ENCODE results near the gene PLEKHM2.

PLEKHM2 gene

DNA sequence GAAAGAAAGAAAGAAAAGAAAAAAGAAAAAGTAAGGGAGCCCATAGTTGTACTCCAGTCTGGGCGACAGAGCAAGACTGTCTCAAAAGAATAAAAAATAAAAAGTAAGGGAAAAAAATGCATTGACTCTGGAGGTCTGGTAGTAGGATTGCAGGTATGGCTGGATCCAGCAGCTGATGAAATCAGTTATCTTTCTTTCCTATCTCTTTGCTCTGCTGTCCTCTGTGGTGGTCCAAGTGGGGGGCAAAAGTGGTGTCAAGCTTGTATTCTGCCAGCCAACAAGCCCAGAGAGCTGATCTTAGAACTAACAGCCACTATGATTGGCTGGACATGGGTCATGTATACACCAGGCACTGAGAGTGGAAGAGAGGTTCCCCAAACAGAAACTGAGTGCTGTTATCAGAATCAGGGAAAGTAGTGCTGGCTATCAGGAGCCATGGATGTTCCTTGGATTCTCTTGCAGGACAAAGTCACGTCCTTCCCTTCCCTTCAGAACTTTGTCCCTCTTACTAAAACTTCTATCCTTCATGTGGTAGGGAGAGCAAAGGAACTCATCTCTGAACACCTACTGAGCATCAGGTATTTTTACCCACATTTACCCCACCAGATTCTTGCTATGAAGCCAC is 71.0 kb downstream of the PLEKHM2 start:
- TF ChIP-seq ZNF274 (IDR thresholded peaks at IDR 0.05; ENCODE audit: low read depth, low read length): no peak

DNA sequence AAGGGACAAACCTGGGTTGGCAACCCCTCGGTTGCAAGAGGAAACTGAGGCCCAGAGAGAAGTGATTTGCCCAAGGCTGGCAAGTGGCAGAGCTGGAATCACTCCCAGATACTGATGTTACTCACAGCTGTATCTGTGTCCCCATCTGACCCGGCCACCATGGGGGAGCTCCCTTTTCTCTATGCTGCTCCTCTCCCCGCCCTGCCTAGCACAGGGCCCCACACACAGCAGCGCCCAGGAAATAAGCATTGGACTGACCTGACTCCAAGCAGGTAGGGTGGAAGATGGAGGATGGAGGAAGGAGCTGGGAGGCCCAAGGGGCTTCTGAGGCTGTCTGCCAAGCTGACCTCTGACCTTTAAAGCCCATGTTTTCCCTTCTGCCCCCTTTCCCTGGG is 71.5 kb downstream of the PLEKHM2 start:
- H3K4me3 ChIP-seq (ENCODE audit: low read length): no peak overlapping the region
- no peak for TF ChIP-seq ZNF274 (IDR thresholded peaks at IDR 0.05; ENCODE audit: low read depth, low read length)

More for the DNA sequence above, 71.0 kb downstream of the PLEKHM2 start:
- no peak overlapping the region for H3K4me3 ChIP-seq (ENCODE audit: low read length)

GRCh38 chr1:15756143-15757015 is 72.3 kb downstream of the PLEKHM2 start:
- H3K4me3 ChIP-seq (ENCODE audit: low read length): no peak overlapping the region
- TF ChIP-seq ZNF274 (IDR thresholded peaks at IDR 0.05; ENCODE audit: low read depth, low read length): no peak

DNA sequence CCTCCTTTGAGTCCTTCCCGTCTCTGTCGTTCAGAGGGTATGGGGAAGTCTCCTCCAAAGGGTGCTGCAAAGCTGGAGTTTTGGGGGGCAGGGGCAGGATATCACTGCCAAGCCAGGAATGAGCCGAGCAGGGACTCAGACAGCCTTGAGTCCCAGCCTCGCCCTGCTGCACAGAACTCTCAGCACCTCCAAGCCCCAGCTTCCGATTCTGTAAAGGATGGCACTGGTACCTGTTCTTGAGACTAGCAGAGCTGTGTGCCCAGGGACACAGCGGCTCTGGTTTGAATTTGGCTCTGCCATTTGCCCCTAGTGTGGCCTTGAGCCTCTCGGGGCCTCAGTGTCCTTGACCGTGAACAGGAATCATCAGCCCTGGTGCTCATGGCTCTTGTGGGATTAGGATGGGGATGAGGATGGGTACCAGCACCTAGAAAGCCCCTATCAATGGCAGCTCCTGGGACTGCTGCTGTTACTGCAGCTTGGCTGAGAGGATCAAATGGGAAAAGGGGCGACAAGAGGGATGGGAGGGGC is 73.0 kb downstream of the PLEKHM2 start:
- no peak for TF ChIP-seq ZNF274 (IDR thresholded peaks at IDR 0.05; ENCODE audit: low read depth, low read length)
- no peak overlapping the region for H3K4me3 ChIP-seq (ENCODE audit: low read length)

GRCh38 chr1:15757575-15758342 is 73.6 kb downstream of the PLEKHM2 start:
- TF ChIP-seq ZNF274 (IDR thresholded peaks at IDR 0.05; ENCODE audit: low read depth, low read length): no peak
- no peak overlapping the region for H3K4me3 ChIP-seq (ENCODE audit: low read length)

GRCh38 chr1:15758343-15758931 is 74.3 kb downstream of the PLEKHM2 start, which contains the start of gene FBLIM1:
Gene FBLIM1, plus strand, starts transcription at chr1:15758795. Its CDS starts 6,189 bp downstream, at chr1:15764984.
- H3K4me3 ChIP-seq (ENCODE audit: low read length): no peak within 1 kb of the TSS
- no peak for TF ChIP-seq ZNF274 (IDR thresholded peaks at IDR 0.05; ENCODE audit: low read depth, low read length)

- no peak for TF ChIP-seq ZNF274 (IDR thresholded peaks at IDR 0.05; ENCODE audit: low read depth, low read length)
- H3K4me3 ChIP-seq (ENCODE audit: low read length): no peak overlapping the region
Observed at GRCh38 chr1:15758953-15759661, 75.0 kb downstream of the PLEKHM2 start.

- H3K4me3 ChIP-seq (ENCODE audit: low read length): no peak overlapping the region
- no peak for TF ChIP-seq ZNF274 (IDR thresholded peaks at IDR 0.05; ENCODE audit: low read depth, low read length)
Observed at GRCh38 chr1:15760520-15761211, 76.5 kb downstream of the PLEKHM2 start.

DNA sequence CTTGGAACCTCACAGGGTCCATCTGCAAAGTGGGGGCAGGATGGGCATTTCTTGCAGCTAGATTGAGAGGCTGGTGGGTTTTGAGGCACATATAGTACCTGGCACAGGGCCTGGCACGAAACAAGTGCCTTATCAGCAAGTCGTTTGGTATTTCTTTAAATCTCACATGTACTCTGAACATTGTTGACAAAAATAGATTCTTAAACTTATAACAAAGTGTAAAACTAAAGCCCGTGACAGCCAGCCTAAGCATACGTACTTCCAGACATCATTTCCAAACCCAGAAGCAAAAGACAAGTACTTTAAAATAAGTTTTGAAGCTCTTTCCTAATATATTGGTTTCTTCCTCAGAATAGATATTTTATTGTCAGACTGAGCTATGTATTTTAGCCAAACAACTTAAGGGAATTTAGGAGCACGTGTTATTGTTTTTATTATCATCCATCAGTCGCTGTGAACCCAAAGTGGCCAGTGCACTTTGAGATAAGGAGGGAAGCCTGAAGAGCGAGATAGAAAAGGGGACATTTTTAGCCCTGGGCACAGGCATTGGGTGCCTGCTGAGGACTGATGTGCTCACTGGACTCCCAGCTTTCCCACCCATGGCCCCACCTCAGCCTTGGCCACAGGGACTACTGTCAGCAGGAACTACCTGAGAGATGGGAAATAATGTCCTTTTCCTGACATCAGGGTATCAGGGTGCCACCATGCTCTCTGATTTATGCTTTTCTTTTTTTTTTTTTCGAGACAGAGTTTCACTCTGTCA is 77.4 kb downstream of the PLEKHM2 start:
- no peak for TF ChIP-seq ZNF274 (IDR thresholded peaks at IDR 0.05; ENCODE audit: low read depth, low read length)
- H3K4me3 ChIP-seq (ENCODE audit: low read length): no peak overlapping the region

DNA sequence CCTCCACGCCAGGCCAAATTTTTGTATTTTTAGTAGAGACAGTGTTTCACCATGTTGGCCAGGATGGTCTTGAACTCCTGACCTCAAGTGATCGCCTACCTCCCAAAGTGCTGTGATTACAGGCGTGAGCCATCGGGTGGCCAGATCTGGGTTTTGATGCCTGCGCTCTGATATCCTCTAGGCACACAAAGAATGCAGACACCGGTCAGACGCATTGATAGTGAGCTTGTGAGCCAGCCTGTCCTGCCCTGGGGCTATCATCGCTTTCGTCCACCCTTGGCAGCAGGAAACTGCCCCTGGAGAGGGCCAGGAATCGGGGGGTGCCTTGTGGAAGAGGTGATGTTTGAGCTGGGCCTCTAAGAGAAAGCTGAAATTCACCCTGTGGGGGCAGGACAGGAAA is 78.4 kb downstream of the PLEKHM2 start:
- H3K4me3 ChIP-seq (ENCODE audit: low read length): no peak overlapping the region
- TF ChIP-seq ZNF274 (IDR thresholded peaks at IDR 0.05; ENCODE audit: low read depth, low read length): no peak

- no peak for TF ChIP-seq ZNF274 (IDR thresholded peaks at IDR 0.05; ENCODE audit: low read depth, low read length)
- H3K4me3 ChIP-seq (ENCODE audit: low read length): no peak overlapping the region
Observed at GRCh38 chr1:15764269-15764764, 80.2 kb downstream of the PLEKHM2 start.

DNA sequence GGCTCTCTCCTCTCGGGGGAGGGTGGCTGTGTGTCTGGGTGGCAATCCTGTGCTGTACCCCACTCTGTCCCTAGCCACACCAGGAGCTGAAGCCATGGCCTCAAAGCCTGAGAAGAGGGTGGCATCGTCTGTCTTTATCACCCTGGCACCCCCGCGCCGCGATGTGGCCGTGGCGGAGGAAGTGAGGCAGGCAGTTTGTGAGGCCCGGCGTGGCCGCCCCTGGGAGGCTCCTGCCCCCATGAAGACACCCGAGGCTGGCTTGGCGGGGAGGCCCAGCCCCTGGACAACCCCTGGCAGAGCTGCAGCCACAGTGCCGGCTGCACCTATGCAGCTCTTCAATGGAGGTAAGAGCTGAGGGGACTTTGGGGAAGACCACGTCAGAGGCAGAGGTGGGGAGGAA is 80.8 kb downstream of the PLEKHM2 start:
- H3K4me3 ChIP-seq (ENCODE audit: low read length): no peak overlapping the region
- no peak for TF ChIP-seq ZNF274 (IDR thresholded peaks at IDR 0.05; ENCODE audit: low read depth, low read length)
